PC-3 (cell line): ENCODE results near the gene LHFPL3. TPM values are rescaled to one million over a fixed set of nuclear protein-coding genes. Genes with fewer than 3 reads are reported as not detected.
A peak's percentile ranks its signal among the peaks of the same experiment; 100 is the strongest.

Experiments
- ATAC-seq: fragments of 200-7000 bp; cut with Tn5 transposase; 2 replicates; pipeline ENCODE4 v1.9.1; 2020; ENCODE audit warnings: mild to moderate bottlenecking, moderate library complexity
- BruUV-seq: library from RNA; stranded (reverse); fragments of 400-500 nt; replicated peaks from 2 replicates; lab custom pipeline; 2021; lab: Mats Ljungman, UMichigan
- CTCF ChIA-PET: fragments of 300-600 bp; sonication (Branson Sonifier 250); formaldehyde crosslinking; loops from one replicate; lab custom pipeline; 2022; ENCODE audit warnings: antibody characterized with exemption; lab: Charles Lee
- POLR2A ChIA-PET: fragments of 300-600 bp; sonication (Branson Sonifier 250); formaldehyde crosslinking; loops from one replicate; lab custom pipeline; 2022; ENCODE audit warnings: antibody characterized with exemption; ENCODE audit not compliant: unreplicated experiment; lab: Charles Lee
- DNase-seq: peaks from one replicate; pipeline ENCODE4 v3.0.0-alpha.2; 2015
- H2AFZ ChIP-seq: fragments of 300-600 bp; sonication (generic); 2 replicates; pipeline ENCODE4 v1.6.0; 2016; ENCODE audit warnings: antibody characterized with exemption, low read length
- H3F3A ChIP-seq: fragments of 300-600 bp; sonication (generic); one replicate; pipeline ENCODE4 v1.6.0; 2017; ENCODE audit warnings: antibody characterized with exemption, low read length, control low read depth, mild to moderate bottlenecking; ENCODE audit not compliant: unreplicated experiment
- H3K27ac ChIP-seq: fragments of 300-600 bp; sonication (generic); 2 replicates; pipeline ENCODE4 v1.5.1; 2016; ENCODE audit warnings: mild to moderate bottlenecking, low read length
- H3K27me3 ChIP-seq: fragments of 300-600 bp; sonication (generic); 2 replicates; pipeline ENCODE4 v1.6.1; 2016; ENCODE audit warnings: low read length, mixed read lengths
- H3K36me3 ChIP-seq: fragments of 300-600 bp; sonication (generic); 2 replicates; pipeline ENCODE4 v1.6.1; 2016; ENCODE audit warnings: low read depth, mixed run types, low read length, mixed read lengths
- H3K4me1 ChIP-seq: fragments of 300-600 bp; sonication (generic); 2 replicates; pipeline ENCODE4 v1.5.1; 2016; ENCODE audit warnings: low read length; ENCODE audit not compliant: insufficient read depth
- H3K4me2 ChIP-seq: fragments of 300-600 bp; sonication (generic); 2 replicates; pipeline ENCODE4 v1.6.0; 2016; ENCODE audit warnings: low read length
- H3K4me3 ChIP-seq: fragments of 300-600 bp; sonication (generic); 2 replicates; pipeline ENCODE4 v1.5.1; 2016; ENCODE audit warnings: mild to moderate bottlenecking, low read length, mixed read lengths
- H3K79me2 ChIP-seq: fragments of 300-600 bp; sonication (generic); 2 replicates; pipeline ENCODE4 v1.6.1; 2017; ENCODE audit warnings: low read length, mixed read lengths
- H3K9ac ChIP-seq: fragments of 300-600 bp; sonication (generic); 2 replicates; pipeline ENCODE4 v1.6.0; 2016; ENCODE audit warnings: mild to moderate bottlenecking, low read length
- H3K9me2 ChIP-seq: fragments of 300-600 bp; sonication (generic); replicated peaks from 2 replicates; pipeline ENCODE4 v1.6.1; 2016; ENCODE audit warnings: mixed run types, low read length, mixed read lengths
- H3K9me3 ChIP-seq: fragments of 300-600 bp; sonication (generic); 2 replicates; pipeline ENCODE4 v1.6.1; 2016; ENCODE audit warnings: low read length, mixed read lengths
- H4K20me1 ChIP-seq: fragments of 300-600 bp; sonication (generic); 2 replicates; pipeline ENCODE4 v1.6.1; 2016; ENCODE audit warnings: low read length, mixed read lengths
- CTCF ChIP-seq: fragments of 300-600 bp; sonication (generic); conservative IDR thresholded peaks from 2 replicates; pipeline ENCODE4 v1.5.1; 2017; ENCODE audit warnings: antibody characterized with exemption, low read depth, mild to moderate bottlenecking, low read length
- EZH2 ChIP-seq: fragments of 300-600 bp; sonication (generic); IDR thresholded peaks from one replicate; pipeline ENCODE4 v1.6.1; 2017; ENCODE audit warnings: antibody characterized with exemption, mild to moderate bottlenecking, low read length; ENCODE audit not compliant: unreplicated experiment
- EZH2phosphoT487 ChIP-seq: fragments of 300-600 bp; sonication (generic); IDR thresholded peaks from 2 replicates; pipeline ENCODE4 v1.6.1; 2018; ENCODE audit warnings: mild to moderate bottlenecking, antibody characterized with exemption, low read length, borderline replicate concordance
- intact Hi-C: fragments of 100-400 bp; cut with micrococcal nuclease; formaldehyde crosslinking; loops from 2 replicates; pipeline ENCODE4 v1.9.0; 2023
- total RNA-seq: library from RNA; depleted of rRNA; stranded (reverse); fragments of >200 nt; gene quantifications from 2 replicates; pipeline ENCODE4 v1.2.3, GENCODE V29; 2014

Gene LHFPL3
- total RNA-seq, 1 experiment from 2014 or later: not detected

- DNase-seq (peak; percentile 4), ATAC-seq (0 out of 2 replicates have a peak, but pooled peaks have one; percentile 27)
- Histone ChIP-seq H3K79me2 (no peaks in the 10 kb centered on the region), H3K36me3 (no peaks in the 10 kb centered on the region), H3K9me2 (no peaks in the 10 kb centered on the region), H3K27me3 (peaks cover 30% of the 10 kb centered on the region), H3K4me1 (no peaks in the 10 kb centered on the region), H3K9me3 (no peaks in the 10 kb centered on the region), H3K9ac (no peak overlapping the region), H3K27ac (no peak overlapping the region), H3F3A (no peaks in the 10 kb centered on the region), H2AFZ (no peak overlapping the region), H3K4me3 (no peak overlapping the region), H4K20me1 (no peaks in the 10 kb centered on the region), H3K4me2 (no peak overlapping the region)
- TF ChIP-seq EZH2phosphoT487: no peak
- no peak for TF ChIP-seq EZH2
- peak; percentile 47 for TF ChIP-seq CTCF
- BruUV-seq: no TSS peak
- intact Hi-C loops: no loop called here
- ChIA-PET POLR2A (no interaction called here), CTCF (interaction anchor here (0.7 kb wide), 2 partner anchors 301 to 577 kb away, joined by 3 read pairs; no protein-coding TSS in a partner anchor)
Observed at GRCh38 chr7:104341546-104341945, 13.1 kb downstream of the LHFPL3 start.

- H2AFZ ChIP-seq: no peak overlapping the region
- no peaks in the 10 kb centered on the region for H4K20me1 ChIP-seq
- no peak overlapping the region for H3K4me2 ChIP-seq
- ATAC-seq (no peak), DNase-seq (no peak)
- no peaks in the 10 kb centered on the region for H3K36me3 ChIP-seq
- no peak for TF ChIP-seq CTCF
- TF ChIP-seq EZH2phosphoT487: no peak
- no peak for TF ChIP-seq EZH2
- no peaks in the 10 kb centered on the region for H3F3A ChIP-seq
- peaks cover 27% of the 10 kb centered on the region for H3K27me3 ChIP-seq
- CTCF ChIA-PET: no interaction called here
- BruUV-seq: no TSS peak
- intact Hi-C loops: no loop called here
- POLR2A ChIA-PET: no interaction called here
- H3K9me3 ChIP-seq: no peaks in the 10 kb centered on the region
- no peak overlapping the region for H3K4me3 ChIP-seq
- no peak overlapping the region for H3K9ac ChIP-seq
- H3K9me2 ChIP-seq: no peaks in the 10 kb centered on the region
- no peaks in the 10 kb centered on the region for H3K79me2 ChIP-seq
- no peaks in the 10 kb centered on the region for H3K4me1 ChIP-seq
- no peak overlapping the region for H3K27ac ChIP-seq
Observed at GRCh38 chr7:104352736-104353135, 24.3 kb downstream of the LHFPL3 start.

- Histone ChIP-seq H4K20me1 (no peaks in the 10 kb centered on the region), H3K4me2 (no peak overlapping the region), H3K27ac (no peak overlapping the region), H3K9me2 (no peaks in the 10 kb centered on the region), H3F3A (no peaks in the 10 kb centered on the region), H3K4me3 (no peak overlapping the region), H2AFZ (no peak overlapping the region), H3K9me3 (no peaks in the 10 kb centered on the region), H3K4me1 (no peaks in the 10 kb centered on the region), H3K36me3 (no peaks in the 10 kb centered on the region), H3K27me3 (peaks cover 44% of the 10 kb centered on the region), H3K9ac (no peak overlapping the region), H3K79me2 (no peaks in the 10 kb centered on the region)
- intact Hi-C loops: no loop called here
- POLR2A ChIA-PET: no interaction called here
- CTCF ChIA-PET: no interaction called here
- DNase-seq: no peak
- TF ChIP-seq CTCF: no peak
- TF ChIP-seq EZH2: no peak
- no peak for TF ChIP-seq EZH2phosphoT487
- no peak for ATAC-seq
- BruUV-seq: no TSS peak
Observed at GRCh38 chr7:104357166-104357565, 28.8 kb downstream of the LHFPL3 start.
